Measurements from ENCODE around the gene POU6F2. TPM values are rescaled to one million over a fixed set of nuclear protein-coding genes. Genes with fewer than 3 reads are reported as not detected.

The POU6F2 gene
- total and polyA plus RNA-seq, 8 donors = 0.37 TPM; not detected in 7

DNA sequence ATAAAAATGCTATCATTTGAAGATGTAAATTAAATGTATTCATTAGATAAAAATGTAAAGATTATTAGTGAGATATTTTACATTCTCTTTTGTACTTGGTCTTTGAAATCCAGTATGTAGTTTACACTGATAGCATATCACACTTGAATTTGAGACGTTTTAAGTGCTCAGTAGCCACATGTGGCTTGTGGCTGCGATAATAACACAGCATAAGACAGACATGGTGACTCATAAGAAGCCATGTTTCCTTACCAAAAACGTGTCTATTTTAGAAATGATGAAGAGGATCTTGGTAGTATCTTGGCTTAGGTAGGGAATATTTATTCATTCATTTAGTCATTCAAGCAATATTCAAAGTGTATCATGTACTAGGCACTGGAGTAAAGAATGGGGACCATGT, 149.3 kb downstream of the POU6F2 start:
- Histone ChIP-seq H3K4me3 (no peak overlapping the region), H3K9me3 (no peaks in the 10 kb centered on the region), H3K27ac (no peak overlapping the region), H3K4me1 (no peaks in the 10 kb centered on the region), H3K27me3 (no peaks in the 10 kb centered on the region), H3K36me3 (no peaks in the 10 kb centered on the region)
- intact Hi-C loops (cut with DNase I; ENCODE audit: low total_unique reads) = no loop called here
- DNase-seq = no peak
- 35 to 55% (median 41%) methylated on average over 3 of the region's 3 CpGs for WGBS, 5 donors
- TF ChIP-seq, protein P1, sequence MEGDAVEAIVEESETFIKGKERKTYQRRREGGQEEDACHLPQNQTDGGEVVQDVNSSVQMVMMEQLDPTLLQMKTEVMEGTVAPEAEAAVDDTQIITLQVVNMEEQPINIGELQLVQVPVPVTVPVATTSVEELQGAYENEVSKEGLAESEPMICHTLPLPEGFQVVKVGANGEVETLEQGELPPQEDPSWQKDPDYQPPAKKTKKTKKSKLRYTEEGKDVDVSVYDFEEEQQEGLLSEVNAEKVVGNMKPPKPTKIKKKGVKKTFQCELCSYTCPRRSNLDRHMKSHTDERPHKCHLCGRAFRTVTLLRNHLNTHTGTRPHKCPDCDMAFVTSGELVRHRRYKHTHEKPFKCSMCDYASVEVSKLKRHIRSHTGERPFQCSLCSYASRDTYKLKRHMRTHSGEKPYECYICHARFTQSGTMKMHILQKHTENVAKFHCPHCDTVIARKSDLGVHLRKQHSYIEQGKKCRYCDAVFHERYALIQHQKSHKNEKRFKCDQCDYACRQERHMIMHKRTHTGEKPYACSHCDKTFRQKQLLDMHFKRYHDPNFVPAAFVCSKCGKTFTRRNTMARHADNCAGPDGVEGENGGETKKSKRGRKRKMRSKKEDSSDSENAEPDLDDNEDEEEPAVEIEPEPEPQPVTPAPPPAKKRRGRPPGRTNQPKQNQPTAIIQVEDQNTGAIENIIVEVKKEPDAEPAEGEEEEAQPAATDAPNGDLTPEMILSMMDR (IDR thresholded peaks at IDR 0.05) = no peak
- TF ChIP-seq EP300 (IDR thresholded peaks at IDR 0.05) (no peak), POLR2AphosphoS5 (IDR thresholded peaks at IDR 0.05) (no peak), POLR2A (IDR thresholded peaks at IDR 0.05) (no peak)

GRCh38 chr7:39128287-39128843, 150.7 kb downstream of the POU6F2 start:
- 84 to 89% (median 85%) methylated on average over 2 of the region's 2 CpGs for WGBS, 5 donors
- Histone ChIP-seq H3K4me3 (no peak overlapping the region), H3K4me1 (no peaks in the 10 kb centered on the region), H3K9me3 (no peaks in the 10 kb centered on the region), H3K27ac (no peak overlapping the region), H3K36me3 (no peaks in the 10 kb centered on the region), H3K27me3 (no peaks in the 10 kb centered on the region)
- intact Hi-C loops (cut with DNase I; ENCODE audit: low total_unique reads) = no loop called here
- TF ChIP-seq EP300 (IDR thresholded peaks at IDR 0.05) (no peak), POLR2A (IDR thresholded peaks at IDR 0.05) (no peak)
- no peak for DNase-seq

- TF ChIP-seq POLR2AphosphoS5 (IDR thresholded peaks at IDR 0.05) (no peak), POLR2A (IDR thresholded peaks at IDR 0.05) (no peak), EP300 (IDR thresholded peaks at IDR 0.05) (no peak)
- TF ChIP-seq, protein P1 (IDR thresholded peaks at IDR 0.05) = no peak
- H3K36me3 ChIP-seq = no peaks in the 10 kb centered on the region
- 56 to 72% (median 61%) methylated on average over 3 of the region's 3 CpGs for WGBS, 5 donors
- H3K27me3 ChIP-seq = no peaks in the 10 kb centered on the region
- H3K4me1 ChIP-seq = no peaks in the 10 kb centered on the region
- no peaks in the 10 kb centered on the region for H3K9me3 ChIP-seq
- no peak overlapping the region for H3K27ac ChIP-seq
- DNase-seq = peak in 1 of 2 donors; percentile 7
- no peak overlapping the region for H3K4me3 ChIP-seq
- intact Hi-C loops (cut with DNase I; ENCODE audit: low total_unique reads) = no loop called here
Observed at GRCh38 chr7:39130274-39130673, 152.6 kb downstream of the POU6F2 start.

DNA sequence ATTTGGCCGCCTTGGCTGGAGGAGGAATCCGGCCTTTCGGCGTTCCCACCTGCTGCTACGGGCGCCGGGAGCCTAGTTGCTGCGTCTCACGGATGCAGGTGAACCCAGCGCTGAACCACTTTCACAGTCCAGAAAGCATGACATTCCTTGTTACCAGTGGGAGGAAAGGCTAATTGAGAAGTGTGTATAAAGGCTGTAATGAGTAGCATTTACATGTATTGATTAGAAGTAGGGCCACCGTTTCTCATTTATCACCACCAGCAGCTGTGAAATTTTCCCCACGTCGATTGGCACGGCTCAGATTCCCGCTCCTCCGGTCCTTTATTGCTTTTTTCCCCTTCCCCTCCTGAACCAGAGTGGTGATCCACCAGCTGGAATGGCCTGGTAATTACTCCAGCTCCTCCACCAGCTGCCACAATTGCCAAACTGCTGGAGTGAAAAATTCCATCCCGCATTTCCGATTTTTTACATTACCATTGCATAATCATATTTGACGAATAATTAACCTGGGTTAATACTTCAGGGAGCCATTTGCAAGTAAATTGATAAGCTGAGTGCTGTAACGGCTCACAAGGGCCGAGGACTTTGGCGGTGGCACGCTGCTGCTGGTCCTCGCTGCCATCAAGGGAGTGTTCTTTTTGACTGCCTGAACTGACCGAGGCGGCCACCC, 153.3 kb downstream of the POU6F2 start:
- H3K9me3 ChIP-seq = no peaks in the 10 kb centered on the region
- peak in 1 of 2 donors; percentile 30 for DNase-seq
- peak overlapping the region in 2 of 4 donors; percentile 4 to 11 for H3K4me3 ChIP-seq
- TF ChIP-seq EP300 (IDR thresholded peaks at IDR 0.05) = no peak
- no peak for TF ChIP-seq POLR2AphosphoS5 (IDR thresholded peaks at IDR 0.05)
- TF ChIP-seq, protein P1 (IDR thresholded peaks at IDR 0.05) = no peak
- no peak for TF ChIP-seq POLR2A (IDR thresholded peaks at IDR 0.05)
- intact Hi-C loops (cut with DNase I; ENCODE audit: low total_unique reads) = no loop called here
- 32 to 74% (median 59%) methylated on average over 26 of the region's 26 CpGs for WGBS, 5 donors
- no peaks in the 10 kb centered on the region for H3K27me3 ChIP-seq
- H3K36me3 ChIP-seq = no peaks in the 10 kb centered on the region
- no peaks in the 10 kb centered on the region for H3K4me1 ChIP-seq
- H3K27ac ChIP-seq = no peak overlapping the region

- intact Hi-C loops (cut with DNase I; ENCODE audit: low total_unique reads) = no loop called here
- Histone ChIP-seq H3K36me3 (no peaks in the 10 kb centered on the region), H3K4me3 (no peak overlapping the region), H3K4me1 (no peaks in the 10 kb centered on the region), H3K27me3 (no peaks in the 10 kb centered on the region), H3K27ac (no peak overlapping the region), H3K9me3 (no peaks in the 10 kb centered on the region)
- 73 to 81% (median 76%) methylated on average over 5 of the region's 5 CpGs for WGBS, 5 donors
- DNase-seq = no peak
- TF ChIP-seq POLR2A (IDR thresholded peaks at IDR 0.05) (no peak), EP300 (IDR thresholded peaks at IDR 0.05) (no peak), POLR2AphosphoS5 (IDR thresholded peaks at IDR 0.05) (no peak)
- TF ChIP-seq, protein P1 (IDR thresholded peaks at IDR 0.05) = no peak
Observed at GRCh38 chr7:39132306-39132705, 154.6 kb downstream of the POU6F2 start.
